Measurements from ENCODE around the gene GAB4.

The GAB4 gene

DNA sequence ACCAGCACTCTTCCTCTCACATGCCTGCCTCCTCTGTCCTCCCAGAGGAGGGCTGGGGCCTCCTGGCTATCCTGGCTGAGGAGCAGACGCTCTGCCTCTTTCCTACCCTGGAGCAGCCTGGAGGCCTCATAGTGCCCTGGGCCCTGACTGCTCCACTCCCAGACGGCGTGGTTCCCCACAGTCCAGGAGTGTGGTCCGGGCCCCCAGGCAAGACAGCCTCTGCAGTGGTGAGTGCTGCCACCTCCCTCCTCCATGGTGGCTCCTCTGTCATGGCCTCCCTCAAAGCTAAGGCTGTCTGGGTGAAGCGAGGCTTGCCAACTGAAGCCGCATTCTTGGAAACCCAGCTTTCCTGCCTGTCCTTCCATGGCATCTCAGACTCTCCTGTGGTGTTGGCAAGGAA is 19.8 kb downstream of the GAB4 start:
- no peak for DNase-seq (ENCODE audit: low spot score)

DNA sequence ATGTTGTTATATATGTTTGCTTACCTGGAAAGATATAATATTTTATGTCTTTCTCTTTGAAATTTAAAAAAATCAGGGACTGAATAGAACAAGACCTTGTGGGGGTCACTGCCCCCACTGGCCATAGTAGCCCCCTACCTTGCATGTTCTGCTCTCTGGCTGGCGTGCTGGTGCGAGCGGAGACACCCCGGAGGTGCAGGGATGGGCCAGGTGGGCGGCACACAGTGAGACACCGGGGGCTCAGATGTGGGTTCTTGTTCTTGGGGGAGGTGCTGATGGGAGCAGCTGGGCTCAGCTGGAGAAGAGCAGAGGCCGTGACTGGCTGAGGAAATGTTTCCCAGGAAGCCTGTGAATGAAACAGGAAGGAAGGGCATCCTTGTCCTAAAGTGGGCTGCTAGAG is 20.2 kb downstream of the GAB4 start:
- DNase-seq (ENCODE audit: low spot score) = no peak

DNA sequence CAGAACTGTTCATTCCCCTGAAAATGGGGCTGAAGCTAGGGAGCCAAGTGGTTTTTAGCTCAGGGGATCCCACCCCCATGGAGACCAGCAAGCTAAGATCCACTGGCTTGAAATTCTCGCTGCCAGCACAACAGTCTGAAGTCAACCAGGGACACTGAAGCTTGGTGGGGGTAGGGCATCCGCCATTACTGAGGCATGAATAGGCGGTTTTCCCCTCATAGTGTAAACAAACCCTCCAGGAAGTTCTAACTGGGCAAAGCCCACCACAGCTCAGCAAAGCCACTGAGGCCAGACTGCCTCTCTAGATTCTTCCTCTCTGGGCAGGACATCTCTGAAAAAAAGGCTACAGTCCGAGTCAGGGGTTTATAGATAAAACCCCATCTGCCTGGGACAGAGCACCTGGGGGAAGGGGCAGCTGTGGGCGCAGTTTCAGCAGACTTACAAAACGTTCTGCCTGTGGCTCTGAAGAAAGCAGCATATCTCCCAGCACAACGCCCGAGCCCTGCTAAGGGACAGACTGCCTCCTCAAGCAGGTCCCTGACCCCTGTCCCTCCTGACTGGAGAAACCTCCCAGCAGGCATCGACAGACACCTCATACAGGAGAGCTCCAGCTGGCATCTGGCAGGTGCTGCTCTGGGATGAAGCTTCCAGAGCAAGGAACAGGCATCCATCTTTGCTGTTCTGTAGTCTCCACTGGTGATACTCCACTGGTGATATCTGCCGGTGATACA is 32.7 kb downstream of the GAB4 start:
- DNase-seq (ENCODE audit: low spot score) = no peak

- DNase-seq (ENCODE audit: low spot score) = no peak
Measured at GRCh38 chr22:16974298-16975084, 33.5 kb downstream of the GAB4 start.

DNA sequence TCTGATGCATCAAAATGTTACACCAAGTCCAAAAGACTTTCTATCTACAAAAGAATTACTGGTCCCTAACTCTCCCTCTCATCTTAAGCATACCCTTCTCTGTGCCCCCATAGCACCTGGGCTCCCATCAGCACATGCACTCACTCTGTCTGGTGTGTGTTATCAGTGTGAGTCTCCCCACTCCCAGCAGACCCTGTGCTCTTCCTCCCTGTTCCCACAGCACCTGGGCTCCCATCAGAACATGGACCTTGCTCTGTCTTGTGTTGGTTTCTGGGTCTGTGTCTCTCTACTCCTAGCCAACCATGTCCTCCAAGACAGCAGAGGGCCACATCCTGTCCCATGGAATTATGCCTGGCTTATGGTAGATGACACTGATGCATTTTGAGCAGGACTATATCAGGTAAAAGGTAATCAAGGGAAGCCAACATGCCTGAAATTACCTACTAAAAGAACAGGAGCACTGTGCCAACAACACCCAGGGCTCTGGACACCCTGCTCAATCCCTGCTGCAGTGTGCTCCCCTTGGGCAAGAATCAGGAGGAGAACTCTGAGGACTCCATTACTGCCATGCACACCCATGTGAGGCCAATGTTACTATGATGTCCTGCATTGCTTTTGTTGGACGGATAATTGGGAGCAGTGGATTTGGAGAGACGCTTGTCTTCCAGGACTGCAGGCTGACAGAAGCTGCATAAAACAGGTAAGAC is 34.3 kb downstream of the GAB4 start:
- DNase-seq (ENCODE audit: low spot score) = no peak

DNA sequence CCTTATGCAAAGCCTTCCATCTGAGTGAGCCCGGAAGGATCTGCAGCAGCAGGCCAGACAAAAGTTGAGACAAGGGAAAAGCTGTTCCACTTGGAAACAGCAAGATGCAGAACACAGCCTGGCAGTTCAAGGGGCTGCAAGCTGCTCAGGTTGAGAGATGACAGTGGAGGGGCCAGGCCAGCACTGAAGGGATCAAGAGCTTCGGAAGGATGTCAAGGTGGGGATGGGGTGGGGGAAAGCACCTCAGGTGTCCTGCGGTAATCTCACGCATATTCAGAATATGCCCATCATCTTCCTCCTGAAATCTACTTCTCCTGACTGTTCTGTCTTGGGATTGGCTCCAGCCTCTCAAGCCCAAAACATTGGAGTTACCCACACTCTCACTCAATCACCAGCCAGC is 35.7 kb downstream of the GAB4 start:
- DNase-seq (ENCODE audit: low spot score) = no peak

DNA sequence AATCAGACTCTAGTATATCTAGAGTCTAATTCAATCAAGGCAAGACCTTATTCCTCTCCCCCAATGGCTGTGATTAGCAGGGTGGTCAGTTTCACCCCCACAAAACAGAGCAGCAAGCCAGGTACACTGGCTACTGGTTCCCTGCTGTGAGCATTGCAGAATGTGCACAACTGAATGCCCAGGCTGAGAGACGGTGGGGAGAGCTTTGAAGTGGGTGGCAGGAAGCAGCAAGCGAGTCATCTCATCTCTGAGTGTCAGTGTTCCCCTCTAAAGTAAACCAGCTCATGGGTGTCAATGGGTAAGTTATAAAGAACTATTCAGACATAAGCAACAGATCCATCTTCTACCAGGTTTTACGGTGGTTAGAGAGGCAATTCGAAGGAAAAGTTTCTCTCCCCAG is 37.6 kb downstream of the GAB4 start:
- no peak for DNase-seq (ENCODE audit: low spot score)

DNA sequence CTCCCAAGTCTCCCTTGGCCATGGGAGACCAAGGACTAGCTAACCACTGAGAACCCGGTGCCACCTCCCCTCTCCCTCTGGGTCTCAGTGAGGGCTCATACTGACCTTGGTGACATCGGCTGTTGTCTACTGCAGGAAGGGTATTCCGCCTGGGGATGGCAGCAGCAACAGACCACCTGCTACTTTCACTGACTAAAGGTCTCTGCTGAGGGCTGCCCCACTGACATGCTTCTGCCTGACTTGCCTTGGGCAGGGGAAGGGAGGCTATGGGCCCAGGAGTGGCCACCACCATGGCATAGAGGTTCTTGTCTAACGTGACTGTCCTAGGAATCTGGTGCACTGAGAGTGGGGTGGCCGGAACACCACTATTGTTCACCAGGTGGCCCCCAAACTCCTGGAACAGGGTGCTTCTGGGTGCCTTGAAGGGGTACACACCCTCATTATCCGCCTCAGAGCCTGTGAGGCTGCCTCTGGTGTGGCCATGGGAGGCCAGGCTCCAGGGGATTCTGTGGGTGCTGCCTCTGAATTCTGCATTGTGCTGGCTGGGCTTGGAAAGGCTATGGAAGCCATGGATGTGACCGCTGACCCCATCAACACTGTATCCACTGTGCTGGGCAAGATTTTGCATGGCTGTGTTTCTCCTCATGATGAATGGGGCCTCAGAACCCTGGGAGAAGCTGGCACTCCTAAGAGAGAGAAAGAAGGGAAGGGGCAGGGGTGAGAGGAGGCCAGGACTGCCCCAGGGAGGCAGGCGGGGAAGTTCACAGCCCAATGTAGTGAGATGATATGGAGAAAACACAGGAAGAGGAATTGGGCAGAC is 38.3 kb downstream of the GAB4 start:
- DNase-seq (ENCODE audit: low spot score) = no peak

DNA sequence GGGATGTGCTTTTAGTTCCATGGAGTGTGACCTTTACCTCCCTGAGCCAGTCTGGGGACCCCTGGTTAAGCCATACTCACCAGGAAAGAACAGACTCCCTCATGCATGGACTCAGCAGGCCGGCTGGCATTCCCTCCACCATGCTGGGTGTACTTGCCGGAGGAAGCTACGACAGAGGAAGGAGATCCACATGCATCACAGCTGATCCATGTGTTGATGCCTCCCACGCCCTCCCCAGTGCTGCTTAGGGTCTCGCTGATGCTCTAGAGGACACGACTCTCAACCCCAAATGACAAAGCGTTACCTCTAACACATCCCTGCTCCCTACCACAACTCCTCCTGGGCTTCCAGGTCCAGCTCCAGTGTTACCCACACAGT is 39.8 kb downstream of the GAB4 start:
- no peak for DNase-seq (ENCODE audit: low spot score)

- no peak for DNase-seq (ENCODE audit: low spot score)
Measured at GRCh38 chr22:16967453-16968217, 40.4 kb downstream of the GAB4 start.

GRCh38 chr22:16966251-16966650 is 41.8 kb downstream of the GAB4 start:
- DNase-seq (ENCODE audit: low spot score) = no peak

- no peak for DNase-seq (ENCODE audit: low spot score)
Measured at GRCh38 chr22:16965560-16965959, 42.5 kb downstream of the GAB4 start.

DNA sequence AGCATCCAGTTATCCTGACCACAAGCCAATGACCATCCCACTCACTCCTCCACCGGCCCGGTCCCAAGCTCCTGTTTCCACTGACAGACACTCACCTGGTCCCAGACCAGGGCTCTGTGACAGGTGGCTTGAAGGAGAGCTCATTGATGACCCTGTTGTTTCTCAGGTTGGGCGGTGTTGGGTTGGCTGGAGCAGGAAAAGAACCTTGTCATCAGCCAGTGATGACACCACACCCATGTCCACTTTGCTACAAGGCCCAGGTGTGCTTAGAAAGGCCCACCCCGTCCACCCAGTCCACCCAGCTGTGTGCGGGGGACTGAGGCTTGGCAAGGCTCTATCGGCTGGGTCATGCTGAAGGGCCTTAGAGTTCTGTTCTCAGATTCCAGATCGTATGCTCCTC is 42.9 kb downstream of the GAB4 start:
- no peak for DNase-seq (ENCODE audit: low spot score)

- no peak for DNase-seq (ENCODE audit: low spot score)
Measured at GRCh38 chr22:16964366-16964765, 43.7 kb downstream of the GAB4 start.

GRCh38 chr22:16963189-16963945 is 44.7 kb downstream of the GAB4 start:
- no peak for DNase-seq (ENCODE audit: low spot score)

DNA sequence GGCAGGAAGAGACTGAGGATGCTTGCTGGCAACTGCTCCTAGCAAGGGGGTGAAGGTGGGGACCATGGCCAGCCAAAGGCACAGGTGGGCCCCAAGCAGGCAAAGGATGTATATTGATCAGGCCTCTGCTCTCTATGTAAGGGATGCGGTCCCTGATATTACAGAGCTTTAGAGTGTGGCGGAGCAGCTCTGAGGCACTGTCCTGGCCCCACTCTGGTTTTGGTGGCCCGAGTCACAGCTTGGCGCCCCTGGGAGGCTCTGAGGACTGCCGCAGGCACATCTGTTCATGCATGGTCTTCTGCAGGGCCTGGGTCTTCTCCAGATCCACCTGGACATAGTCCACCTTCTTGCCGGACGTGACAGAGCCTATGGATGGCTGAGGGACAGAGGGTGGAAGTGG is 45.5 kb downstream of the GAB4 start:
- DNase-seq (ENCODE audit: low spot score) = no peak

- no peak for DNase-seq (ENCODE audit: low spot score)
Measured at GRCh38 chr22:16961477-16962186, 46.4 kb downstream of the GAB4 start.

- DNase-seq (ENCODE audit: low spot score) = no peak
Measured at GRCh38 chr22:16960884-16961249, 47.2 kb downstream of the GAB4 start.

GRCh38 chr22:16960220-16960883 is 47.7 kb downstream of the GAB4 start:
- DNase-seq (ENCODE audit: low spot score) = no peak

All from globus pallidus (tissue), 1 donor.